ENCODE results near the gene CCR5.
"Not testable (repeated sequence)": the region's sequence is repeated elsewhere in the genome, so short reads cannot be mapped to it uniquely, and the experiment has no call there.

Gene CCR5

GRCh38 chr3:46370839-46371518, at the start of gene CCR5:
Gene CCR5 (plus strand): TSS chr3:46370946. CDS start chr3:46372903, 1,957 bp downstream.
- H3K4me3 Mint-ChIP-seq, result no peak within 1 kb of the TSS
- no peaks in the 10 kb centered on the region for H3K9me3 Mint-ChIP-seq
- H3K27me3 Mint-ChIP-seq, result peaks cover 2% of the 10 kb centered on the region
- H3K4me1 Mint-ChIP-seq, result peaks cover 40% of the 10 kb centered on the region
- no peaks in the 10 kb centered on the region for H3K36me3 Mint-ChIP-seq
- H3K27ac Mint-ChIP-seq, result peak within 1 kb of the TSS; percentile 71

DNA sequence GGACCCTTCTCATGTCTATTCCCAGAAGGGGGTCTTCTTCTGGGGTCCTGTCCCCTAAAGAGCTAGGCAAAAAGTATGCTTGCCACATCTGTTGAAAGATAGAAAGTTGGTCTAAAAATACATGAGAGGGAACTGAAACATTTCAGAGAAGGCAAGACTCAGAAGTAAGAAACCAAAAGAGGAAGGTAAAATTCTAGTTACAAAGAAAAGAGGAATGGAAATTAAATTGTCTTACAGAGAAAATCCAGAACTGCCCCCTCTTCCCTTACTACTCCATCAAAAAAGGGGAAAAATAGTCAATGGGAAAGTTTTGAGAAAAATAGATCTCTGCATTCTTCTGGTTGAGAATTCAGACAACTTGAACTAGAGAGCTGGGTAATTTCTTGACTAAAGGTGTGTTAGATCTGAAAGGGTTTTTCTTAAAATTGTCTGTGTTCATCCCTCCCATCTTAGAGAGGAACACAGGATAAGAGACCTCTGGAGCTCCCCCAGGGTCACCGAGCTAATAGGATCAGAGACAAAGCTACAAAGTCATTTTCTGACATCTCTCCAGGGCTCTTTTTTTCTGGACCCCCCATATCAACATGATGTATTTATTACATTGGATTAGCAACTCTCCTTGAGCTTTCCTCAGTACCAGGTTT, 49.2 kb upstream of the CCR5 start:
- Mint-ChIP-seq H3K4me3 (no peak overlapping the region), H3K4me1 (no peaks in the 10 kb centered on the region), H3K27ac (no peak overlapping the region), H3K9me3 (no peaks in the 10 kb centered on the region), H3K36me3 (no peaks in the 10 kb centered on the region), H3K27me3 (peaks cover 3% of the 10 kb centered on the region)

DNA sequence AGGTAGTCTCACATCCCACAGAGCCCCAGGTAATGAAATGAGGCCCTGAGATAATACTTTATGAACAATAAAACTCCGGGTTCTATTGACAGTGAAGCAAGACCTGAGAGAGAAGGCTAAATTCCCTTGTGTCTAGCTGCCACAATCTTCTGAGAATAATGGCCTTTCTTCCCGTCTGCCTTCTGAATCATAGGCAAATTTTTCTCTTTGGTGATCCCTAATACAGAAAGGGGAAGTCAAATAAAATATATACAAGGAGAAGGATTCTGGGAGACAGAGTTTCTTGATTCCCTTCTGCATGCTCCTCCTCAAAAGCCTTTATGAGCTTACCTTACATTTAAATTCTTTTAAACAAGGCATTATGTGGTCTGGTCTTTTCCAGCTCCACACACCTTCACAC, 46.7 kb upstream of the CCR5 start:
- Mint-ChIP-seq H3K36me3 (no peaks in the 10 kb centered on the region), H3K9me3 (no peaks in the 10 kb centered on the region), H3K27me3 (peaks cover 3% of the 10 kb centered on the region), H3K27ac (no peak overlapping the region), H3K4me1 (no peaks in the 10 kb centered on the region), H3K4me3 (no peak overlapping the region)

GRCh38 chr3:46325645-46326300, 45.0 kb upstream of the CCR5 start:
- Mint-ChIP-seq H3K36me3 (no peaks in the 10 kb centered on the region), H3K4me1 (no peaks in the 10 kb centered on the region), H3K4me3 (no peak overlapping the region), H3K9me3 (no peaks in the 10 kb centered on the region), H3K27me3 (peaks cover 3% of the 10 kb centered on the region), H3K27ac (no peak overlapping the region)

GRCh38 chr3:46330676-46331075, 40.1 kb upstream of the CCR5 start:
- H3K4me3 Mint-ChIP-seq, H3K27ac Mint-ChIP-seq, H3K9me3 Mint-ChIP-seq, H3K36me3 Mint-ChIP-seq, H3K4me1 Mint-ChIP-seq, H3K27me3 Mint-ChIP-seq: not testable (repeated sequence)

DNA sequence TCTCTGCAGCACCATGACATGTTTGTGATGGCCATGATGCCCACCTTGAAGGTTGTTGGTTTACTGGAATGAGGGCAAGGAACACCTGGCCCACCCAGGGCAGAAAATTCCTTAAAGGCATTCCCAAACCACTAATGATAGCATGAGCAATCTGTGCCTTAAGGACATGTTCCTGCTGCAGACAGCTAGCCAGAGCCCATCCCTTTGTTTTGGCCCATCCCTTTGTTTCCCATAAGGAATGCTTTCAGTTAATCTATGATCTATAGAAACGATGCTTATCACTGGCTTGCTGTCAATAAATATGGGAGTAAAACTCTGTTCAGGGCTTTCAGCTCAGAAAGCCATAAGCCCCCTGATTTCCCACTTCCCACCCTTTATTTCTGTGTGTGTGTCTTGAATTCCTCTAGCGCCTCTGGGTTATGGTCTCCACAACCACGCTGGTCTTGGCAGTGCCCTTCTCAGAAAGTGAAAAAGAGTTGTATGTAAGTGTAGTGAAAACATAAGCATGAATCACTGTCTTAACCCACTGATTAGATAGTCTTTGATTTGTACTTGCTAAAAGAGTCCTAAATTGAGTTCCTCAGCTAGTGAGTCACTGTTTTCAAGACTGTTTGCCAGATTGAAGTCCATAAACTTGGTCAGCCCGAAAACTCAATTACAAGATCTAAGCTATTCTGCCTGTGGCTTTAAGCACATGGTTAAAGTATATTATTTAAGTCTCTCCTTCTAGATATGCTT, 35.8 kb upstream of the CCR5 start:
- Mint-ChIP-seq H3K4me1 (no peaks in the 10 kb centered on the region), H3K9me3 (peaks cover 15% of the 10 kb centered on the region), H3K4me3 (no peak overlapping the region), H3K36me3 (peaks cover 8% of the 10 kb centered on the region), H3K27ac (no peak overlapping the region), H3K27me3 (peaks cover 2% of the 10 kb centered on the region)

GRCh38 chr3:46335541-46335940, 35.2 kb upstream of the CCR5 start:
- Mint-ChIP-seq H3K9me3 (peaks cover 22% of the 10 kb centered on the region), H3K4me1 (no peaks in the 10 kb centered on the region), H3K4me3 (no peak overlapping the region), H3K27ac (no peak overlapping the region), H3K27me3 (peaks cover 2% of the 10 kb centered on the region), H3K36me3 (peaks cover 9% of the 10 kb centered on the region)

DNA sequence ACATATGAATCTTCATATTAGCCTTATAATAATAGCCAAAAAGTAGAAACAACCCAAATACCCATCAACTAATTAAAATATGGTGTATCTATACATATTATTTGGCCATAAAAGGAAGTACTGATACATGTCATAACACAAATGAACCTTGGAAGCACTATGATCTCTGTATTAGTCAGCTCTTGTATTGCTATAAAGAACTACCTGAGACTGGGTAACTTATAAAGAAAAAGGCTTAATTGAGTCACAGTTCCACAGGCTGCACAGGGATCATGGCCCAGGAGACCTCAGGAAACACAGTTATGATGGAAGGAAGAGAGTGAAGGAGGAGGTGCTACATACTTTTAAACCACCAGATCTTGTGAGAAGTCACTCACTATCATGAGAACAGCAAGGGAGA, 32.8 kb upstream of the CCR5 start:
- H3K27me3 Mint-ChIP-seq, result peaks cover 2% of the 10 kb centered on the region
- peaks cover 22% of the 10 kb centered on the region for H3K9me3 Mint-ChIP-seq
- peaks cover 9% of the 10 kb centered on the region for H3K36me3 Mint-ChIP-seq
- H3K27ac Mint-ChIP-seq, result no peak overlapping the region
- H3K4me3 Mint-ChIP-seq, result no peak overlapping the region
- no peaks in the 10 kb centered on the region for H3K4me1 Mint-ChIP-seq

GRCh38 chr3:46338840-46339239, 31.9 kb upstream of the CCR5 start:
- Mint-ChIP-seq H3K4me1 (no peaks in the 10 kb centered on the region), H3K27me3 (peaks cover 2% of the 10 kb centered on the region), H3K36me3 (peaks cover 9% of the 10 kb centered on the region), H3K4me3 (no peak overlapping the region), H3K9me3 (peaks cover 22% of the 10 kb centered on the region), H3K27ac (no peak overlapping the region)

- H3K4me3 Mint-ChIP-seq, result no peak overlapping the region
- peaks cover 5% of the 10 kb centered on the region for H3K36me3 Mint-ChIP-seq
- peaks cover 11% of the 10 kb centered on the region for H3K4me1 Mint-ChIP-seq
- peaks cover 10% of the 10 kb centered on the region for H3K9me3 Mint-ChIP-seq
- no peak overlapping the region for H3K27ac Mint-ChIP-seq
- no peaks in the 10 kb centered on the region for H3K27me3 Mint-ChIP-seq
Observed at GRCh38 chr3:46344476-46344875, 26.3 kb upstream of the CCR5 start.

GRCh38 chr3:46348823-46349482, 21.8 kb upstream of the CCR5 start:
- Mint-ChIP-seq H3K27me3 (peaks cover 2% of the 10 kb centered on the region), H3K36me3 (no peaks in the 10 kb centered on the region), H3K27ac (peak overlapping the region; percentile 18), H3K9me3 (no peaks in the 10 kb centered on the region), H3K4me1 (peaks cover 39% of the 10 kb centered on the region), H3K4me3 (peak overlapping the region; percentile 55)

GRCh38 chr3:46349484-46350261, 21.1 kb upstream of the CCR5 start:
- Mint-ChIP-seq H3K36me3 (no peaks in the 10 kb centered on the region), H3K27me3 (peaks cover 2% of the 10 kb centered on the region), H3K4me1 (peaks cover 44% of the 10 kb centered on the region), H3K4me3 (peak overlapping the region; percentile 55), H3K9me3 (no peaks in the 10 kb centered on the region), H3K27ac (peak overlapping the region; percentile 18)

DNA sequence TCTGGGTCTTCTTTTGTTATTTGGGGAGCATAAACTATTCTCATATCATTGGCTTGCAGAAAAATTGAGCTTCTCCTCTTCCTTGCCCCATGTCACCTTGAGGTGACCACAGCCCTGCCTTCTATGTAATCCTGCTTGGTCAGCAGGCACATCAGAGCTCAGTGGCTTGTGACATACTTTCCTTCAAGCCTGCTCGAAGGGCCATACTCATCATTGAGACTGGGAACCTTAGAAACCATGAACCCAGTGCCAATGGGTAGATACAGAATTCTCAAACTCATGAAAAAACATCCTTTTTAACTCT, 20.5 kb upstream of the CCR5 start:
- no peak overlapping the region for H3K27ac Mint-ChIP-seq
- H3K4me1 Mint-ChIP-seq, result peaks cover 44% of the 10 kb centered on the region
- no peaks in the 10 kb centered on the region for H3K36me3 Mint-ChIP-seq
- H3K4me3 Mint-ChIP-seq, result peak overlapping the region; percentile 35
- H3K9me3 Mint-ChIP-seq, result no peaks in the 10 kb centered on the region
- peaks cover 2% of the 10 kb centered on the region for H3K27me3 Mint-ChIP-seq

DNA sequence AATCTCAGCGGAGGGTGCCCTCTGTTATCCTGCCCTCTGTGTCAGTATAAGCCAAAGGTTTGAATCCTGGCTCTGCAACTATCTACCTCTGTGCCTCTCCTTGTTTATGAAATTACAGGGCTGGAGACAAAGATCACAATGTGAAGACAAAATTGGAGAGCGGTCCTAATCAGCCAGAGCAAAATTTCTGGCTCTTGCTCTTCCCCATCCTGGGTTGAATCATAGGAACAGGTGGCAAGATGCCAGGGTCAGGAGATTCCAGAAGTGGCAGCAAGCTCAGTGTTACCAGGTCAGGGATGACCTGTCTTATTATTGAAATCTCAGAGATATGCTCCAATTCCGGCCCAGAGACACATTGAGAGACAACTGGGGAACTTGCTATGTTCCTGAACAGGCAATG, 19.1 kb upstream of the CCR5 start:
- peaks cover 44% of the 10 kb centered on the region for H3K4me1 Mint-ChIP-seq
- no peaks in the 10 kb centered on the region for H3K9me3 Mint-ChIP-seq
- peaks cover 2% of the 10 kb centered on the region for H3K36me3 Mint-ChIP-seq
- H3K27ac Mint-ChIP-seq, result no peak overlapping the region
- peaks cover 5% of the 10 kb centered on the region for H3K27me3 Mint-ChIP-seq
- no peak overlapping the region for H3K4me3 Mint-ChIP-seq

DNA sequence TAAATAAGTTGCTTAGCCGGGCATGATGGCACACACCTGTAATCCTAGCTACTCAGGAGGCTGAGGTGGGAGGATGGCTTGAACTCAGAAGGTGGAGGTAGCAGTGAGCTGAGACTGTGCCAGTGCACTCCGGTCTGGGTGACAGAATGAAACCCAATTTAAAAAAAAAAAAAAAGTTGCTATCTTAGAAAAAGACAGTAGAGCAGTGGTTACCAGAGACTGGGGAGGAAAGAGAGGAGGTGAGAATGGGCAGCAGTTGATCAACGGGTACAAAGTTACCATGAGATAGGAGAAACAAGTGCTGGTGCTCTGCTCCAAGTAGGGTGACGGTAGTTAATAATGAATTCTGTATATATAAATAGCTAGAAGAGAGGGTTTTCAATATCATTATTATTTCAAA, 17.7 kb upstream of the CCR5 start:
- H3K27me3 Mint-ChIP-seq, result peaks cover 5% of the 10 kb centered on the region
- no peaks in the 10 kb centered on the region for H3K9me3 Mint-ChIP-seq
- H3K4me1 Mint-ChIP-seq, result peaks cover 44% of the 10 kb centered on the region
- H3K27ac Mint-ChIP-seq, result peak overlapping the region; percentile 6
- H3K4me3 Mint-ChIP-seq, result no peak overlapping the region
- H3K36me3 Mint-ChIP-seq, result peaks cover 2% of the 10 kb centered on the region

Data from activated naive CD4-positive, alpha-beta T cell treated with anti-CD3 and anti-CD28 coated beads, Interleukin-2, amount 50 U/mL, for 24 hours (primary cell).